ENCODE data around the gene TFDP3. TPM values are rescaled to one million over a fixed set of nuclear protein-coding genes. Genes with fewer than 3 reads are reported as not detected.

The TFDP3 gene
- total RNA-seq, 2 experiments from 2014 or later = not detected

DNA sequence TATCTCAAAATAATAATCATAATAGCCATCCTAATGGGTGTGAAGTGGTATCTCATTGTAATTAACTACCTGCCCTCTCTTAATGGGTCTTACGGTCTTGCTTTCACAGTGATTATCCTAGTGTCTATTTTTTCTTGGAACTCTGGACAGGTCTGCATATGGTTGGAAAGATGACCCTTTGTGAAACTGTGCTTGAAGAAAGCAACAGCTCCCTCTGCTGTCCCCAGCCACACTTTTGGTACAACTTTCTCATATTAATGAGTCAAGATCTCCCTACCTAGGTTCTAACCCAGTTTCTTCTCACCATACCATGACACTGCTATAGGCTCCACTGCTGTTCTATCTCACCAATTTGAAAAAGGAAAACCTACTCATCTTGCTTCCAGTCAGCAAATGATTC lies 2.4 kb downstream of the TFDP3 start:
- H3K36me3 Mint-ChIP-seq = no peaks in the 10 kb centered on the region
- no peak for DNase-seq
- ChIA-PET POLR2A (no interaction called here), CTCF (no interaction called here)
- no peak overlapping the region for H3K27ac Mint-ChIP-seq
- intact Hi-C loops (cut with micrococcal nuclease) = no loop called here
- H3K27me3 Mint-ChIP-seq = no peaks in the 10 kb centered on the region
- H3K9me3 Mint-ChIP-seq = no peaks in the 10 kb centered on the region
- no peaks in the 10 kb centered on the region for H3K4me1 Mint-ChIP-seq (ENCODE audit: low read depth)
- no peak overlapping the region for H3K4me3 Mint-ChIP-seq

GRCh38 chrX:133215017-133215416 lies 3.1 kb downstream of the TFDP3 start:
- CTCF ChIA-PET = no interaction called here
- POLR2A ChIA-PET = no interaction called here
- Mint-ChIP-seq H3K27me3 (no peaks in the 10 kb centered on the region), H3K4me3 (no peak overlapping the region), H3K9me3 (no peaks in the 10 kb centered on the region), H3K27ac (no peak overlapping the region), H3K4me1 (ENCODE audit: low read depth) (no peaks in the 10 kb centered on the region), H3K36me3 (no peaks in the 10 kb centered on the region)
- DNase-seq = no peak
- intact Hi-C loops (cut with micrococcal nuclease) = no loop called here

- no peaks in the 10 kb centered on the region for H3K36me3 Mint-ChIP-seq
- no peaks in the 10 kb centered on the region for H3K4me1 Mint-ChIP-seq (ENCODE audit: low read depth)
- H3K9me3 Mint-ChIP-seq = no peaks in the 10 kb centered on the region
- CTCF ChIA-PET = no interaction called here
- no peaks in the 10 kb centered on the region for H3K27me3 Mint-ChIP-seq
- H3K27ac Mint-ChIP-seq = no peak overlapping the region
- intact Hi-C loops (cut with micrococcal nuclease) = no loop called here
- H3K4me3 Mint-ChIP-seq = no peak overlapping the region
- DNase-seq = no peak
- POLR2A ChIA-PET = no interaction called here
These were observed 3.9 kb downstream of the TFDP3 start for GRCh38 chrX:133214301-133214700.

GRCh38 chrX:133213117-133213516 lies 5.0 kb downstream of the TFDP3 start:
- intact Hi-C loops (cut with micrococcal nuclease) = no loop called here
- Mint-ChIP-seq H3K27ac (no peak overlapping the region), H3K27me3 (no peaks in the 10 kb centered on the region), H3K4me3 (no peak overlapping the region), H3K9me3 (no peaks in the 10 kb centered on the region), H3K4me1 (ENCODE audit: low read depth) (no peaks in the 10 kb centered on the region), H3K36me3 (no peaks in the 10 kb centered on the region)
- POLR2A ChIA-PET = no interaction called here
- no peak for DNase-seq
- CTCF ChIA-PET = no interaction called here

DNA sequence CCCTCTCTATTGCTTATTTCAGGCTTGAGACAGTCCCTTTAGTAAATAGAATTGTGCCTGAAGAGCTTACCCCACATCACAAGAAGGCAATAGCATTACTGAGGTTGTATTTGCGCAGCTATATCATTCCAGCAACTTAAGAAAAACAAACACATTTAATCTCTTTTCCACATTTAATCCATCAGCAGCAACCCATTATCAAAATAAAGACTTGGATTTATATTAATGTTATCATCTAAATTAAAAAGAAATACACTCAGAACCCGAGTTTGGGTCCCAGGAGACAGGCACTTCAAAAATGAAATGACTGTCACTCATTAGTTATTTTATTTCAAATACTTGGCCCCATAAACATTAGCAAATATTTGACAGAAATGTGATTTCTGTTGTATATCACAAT lies 10.4 kb downstream of the TFDP3 start:
- CTCF ChIA-PET = no interaction called here
- no peak for DNase-seq
- H3K4me1 Mint-ChIP-seq (ENCODE audit: low read depth) = no peaks in the 10 kb centered on the region
- intact Hi-C loops (cut with micrococcal nuclease) = no loop called here
- no peaks in the 10 kb centered on the region for H3K36me3 Mint-ChIP-seq
- no peaks in the 10 kb centered on the region for H3K9me3 Mint-ChIP-seq
- H3K27ac Mint-ChIP-seq = no peak overlapping the region
- H3K27me3 Mint-ChIP-seq = no peaks in the 10 kb centered on the region
- POLR2A ChIA-PET = no interaction called here
- no peak overlapping the region for H3K4me3 Mint-ChIP-seq

GRCh38 chrX:133191739-133192039 lies 26.5 kb downstream of the TFDP3 start:
- CTCF ChIA-PET = interaction anchor here (0.7 kb wide), 1 partner anchor 1364 kb away, joined by 3 read pairs; no protein-coding TSS in a partner anchor
- Mint-ChIP-seq H3K27me3 (no peaks in the 10 kb centered on the region), H3K4me3 (no peak overlapping the region), H3K36me3 (no peaks in the 10 kb centered on the region), H3K4me1 (ENCODE audit: low read depth) (no peaks in the 10 kb centered on the region), H3K27ac (no peak overlapping the region), H3K9me3 (no peaks in the 10 kb centered on the region)
- no peak for DNase-seq
- POLR2A ChIA-PET = no interaction called here
- intact Hi-C loops (cut with micrococcal nuclease) = no loop called here

DNA sequence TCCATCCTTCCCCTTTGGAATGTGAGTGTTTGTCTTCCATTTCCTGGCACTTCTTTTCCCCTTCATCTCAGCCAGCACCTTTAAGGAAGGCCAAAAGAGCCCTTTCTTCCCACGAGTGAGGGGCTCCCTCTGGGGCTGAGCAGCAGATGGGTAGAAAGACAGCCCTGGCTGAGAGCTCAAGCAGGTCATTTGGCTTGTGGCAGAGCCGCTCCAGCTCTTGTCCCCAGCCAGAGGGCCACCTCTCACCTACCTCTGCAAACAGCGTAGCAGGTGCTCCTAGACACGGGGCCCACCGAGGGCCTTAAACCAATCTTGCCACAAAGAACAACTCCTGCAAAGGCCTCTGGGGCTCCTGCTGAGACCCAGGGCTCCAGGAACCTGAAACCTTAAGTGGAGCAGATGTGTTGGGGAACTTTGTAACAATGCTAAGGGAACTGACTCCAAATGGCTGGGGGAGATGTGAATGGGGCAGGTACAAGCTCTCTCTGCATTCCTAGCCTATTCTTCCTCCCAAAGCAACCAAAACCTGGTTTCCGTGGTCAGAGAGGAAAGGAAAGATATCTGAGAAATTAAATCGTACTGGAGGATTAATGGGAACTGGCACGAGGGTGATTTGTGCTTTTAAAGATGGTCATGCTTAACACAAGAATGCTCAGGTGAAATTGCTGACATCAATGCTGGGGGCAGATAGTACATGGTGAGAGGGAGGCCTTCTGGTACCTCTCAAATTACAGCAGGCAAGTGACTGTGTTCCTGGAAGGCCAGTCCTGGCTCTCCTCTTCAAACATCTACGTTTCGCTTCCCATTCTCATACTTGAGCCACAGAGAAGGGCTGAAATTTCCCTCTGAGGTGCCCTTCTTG lies 27.0 kb downstream of the TFDP3 start:
- Mint-ChIP-seq H3K9me3 (no peaks in the 10 kb centered on the region), H3K4me3 (no peak overlapping the region), H3K27ac (no peak overlapping the region), H3K36me3 (no peaks in the 10 kb centered on the region), H3K27me3 (no peaks in the 10 kb centered on the region), H3K4me1 (ENCODE audit: low read depth) (no peaks in the 10 kb centered on the region)
- DNase-seq = no peak
- intact Hi-C loops (cut with micrococcal nuclease) = no loop called here
- CTCF ChIA-PET = interaction anchor here (0.7 kb wide), 1 partner anchor 1363 kb away, joined by 3 read pairs; no protein-coding TSS in a partner anchor
- POLR2A ChIA-PET = no interaction called here

- no peaks in the 10 kb centered on the region for H3K9me3 Mint-ChIP-seq
- DNase-seq = no peak
These were observed 29.0 kb downstream of the TFDP3 start for GRCh38 chrX:133189195-133189594.

DNA sequence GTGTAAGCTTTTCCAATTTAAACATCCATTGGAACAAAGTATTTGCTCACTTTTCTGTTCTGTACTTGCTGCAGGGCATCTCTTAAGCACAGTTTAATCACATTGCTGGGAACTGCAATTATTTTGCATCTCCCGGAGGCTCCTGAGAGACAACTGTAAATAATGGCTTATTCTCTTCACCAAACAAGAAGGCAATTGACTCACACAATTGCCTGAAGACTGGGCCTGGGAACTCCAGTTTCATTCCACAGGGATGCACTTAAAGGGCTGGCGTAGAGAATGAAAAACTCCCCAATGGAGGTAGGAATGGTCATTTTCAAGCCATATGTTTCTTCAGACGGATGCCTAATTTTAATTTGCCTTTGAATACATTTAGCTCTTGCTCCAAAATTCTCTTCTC lies 29.5 kb downstream of the TFDP3 start:
- intact Hi-C loops (cut with micrococcal nuclease) = no loop called here

More at GRCh38 chrX:133189195-133189594, 29.0 kb downstream of the TFDP3 start:
- no peaks in the 10 kb centered on the region for H3K36me3 Mint-ChIP-seq
- no peaks in the 10 kb centered on the region for H3K27me3 Mint-ChIP-seq
- CTCF ChIA-PET = no interaction called here
- no peak overlapping the region for H3K4me3 Mint-ChIP-seq
- POLR2A ChIA-PET = no interaction called here
- no peaks in the 10 kb centered on the region for H3K4me1 Mint-ChIP-seq (ENCODE audit: low read depth)
- intact Hi-C loops (cut with micrococcal nuclease) = no loop called here
- no peak overlapping the region for H3K27ac Mint-ChIP-seq

GRCh38 chrX:133185938-133186337 lies 32.2 kb downstream of the TFDP3 start:
- Mint-ChIP-seq H3K27ac (no peak overlapping the region), H3K36me3 (no peaks in the 10 kb centered on the region), H3K4me1 (ENCODE audit: low read depth) (no peaks in the 10 kb centered on the region), H3K4me3 (no peak overlapping the region), H3K9me3 (no peaks in the 10 kb centered on the region), H3K27me3 (no peaks in the 10 kb centered on the region)
- ChIA-PET CTCF (no interaction called here), POLR2A (no interaction called here)
- no peak for DNase-seq
- intact Hi-C loops (cut with micrococcal nuclease) = no loop called here

More for the DNA sequence above, 29.5 kb downstream of the TFDP3 start:
- no peaks in the 10 kb centered on the region for H3K36me3 Mint-ChIP-seq
- H3K4me1 Mint-ChIP-seq (ENCODE audit: low read depth) = no peaks in the 10 kb centered on the region
- H3K27me3 Mint-ChIP-seq = no peaks in the 10 kb centered on the region
- no peaks in the 10 kb centered on the region for H3K9me3 Mint-ChIP-seq
- H3K4me3 Mint-ChIP-seq = no peak overlapping the region
- POLR2A ChIA-PET = no interaction called here
- CTCF ChIA-PET = no interaction called here
- H3K27ac Mint-ChIP-seq = no peak overlapping the region
- no peak for DNase-seq

DNA sequence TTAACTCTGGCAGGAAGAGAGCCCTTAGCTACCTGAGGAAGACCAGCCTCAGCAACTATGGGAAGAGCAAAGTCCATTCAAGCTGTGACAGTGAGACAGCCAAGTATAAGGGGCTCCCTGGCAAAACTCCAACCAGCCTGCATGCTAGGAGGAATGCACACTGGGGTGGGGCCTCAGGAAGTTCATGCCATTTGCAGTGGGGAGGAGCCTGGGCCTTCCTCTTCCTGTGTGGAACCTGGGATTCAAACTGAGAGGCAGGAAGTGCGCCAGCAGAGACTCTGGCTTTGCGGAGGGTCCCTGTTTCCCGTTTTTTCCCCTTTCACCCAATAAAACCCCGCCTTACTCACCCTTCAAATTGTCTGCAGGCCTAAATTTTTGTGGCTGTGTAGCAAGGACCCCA lies 33.0 kb downstream of the TFDP3 start:
- DNase-seq = no peak
- CTCF ChIA-PET = no interaction called here
- intact Hi-C loops (cut with micrococcal nuclease) = no loop called here
- Mint-ChIP-seq H3K4me3 (no peak overlapping the region), H3K9me3 (no peaks in the 10 kb centered on the region), H3K27me3 (no peaks in the 10 kb centered on the region), H3K27ac (no peak overlapping the region), H3K4me1 (ENCODE audit: low read depth) (no peaks in the 10 kb centered on the region), H3K36me3 (no peaks in the 10 kb centered on the region)
- POLR2A ChIA-PET = no interaction called here

GRCh38 chrX:133183806-133184205 lies 34.3 kb downstream of the TFDP3 start:
- Mint-ChIP-seq H3K4me1 (ENCODE audit: low read depth) (no peaks in the 10 kb centered on the region), H3K27ac (no peak overlapping the region), H3K4me3 (no peak overlapping the region), H3K27me3 (no peaks in the 10 kb centered on the region), H3K9me3 (no peaks in the 10 kb centered on the region), H3K36me3 (no peaks in the 10 kb centered on the region)
- DNase-seq = no peak
- ChIA-PET POLR2A (no interaction called here), CTCF (no interaction called here)
- intact Hi-C loops (cut with micrococcal nuclease) = no loop called here

GRCh38 chrX:133179500-133179899 lies 38.7 kb downstream of the TFDP3 start:
- DNase-seq = no peak
- Mint-ChIP-seq H3K27me3 (no peaks in the 10 kb centered on the region), H3K9me3 (no peaks in the 10 kb centered on the region), H3K4me3 (no peak overlapping the region), H3K4me1 (ENCODE audit: low read depth) (no peaks in the 10 kb centered on the region), H3K27ac (no peak overlapping the region), H3K36me3 (no peaks in the 10 kb centered on the region)
- intact Hi-C loops (cut with micrococcal nuclease) = no loop called here
- ChIA-PET CTCF (no interaction called here), POLR2A (no interaction called here)
